HL-60 (cell line): ENCODE results near the gene SYT7.

Experiments
- DNase-seq, 2 experiments: peaks; one replicate each; pipeline ENCODE4 v3.0.0-alpha.2; 2010 to 2020; ENCODE audit warnings: low read depth in 1 of 2, low spot score in 1 of 2
- H3K27ac ChIP-seq: fragments of 250-450 bp; sonication (Bioruptor Pico); replicated peaks from 2 replicates; pipeline ENCODE4 v1.5.1; 2020; ENCODE audit warnings: mild to moderate bottlenecking, moderate library complexity
- H3K27me3 ChIP-seq: fragments of 250-450 bp; sonication (Bioruptor Pico); 2 replicates; pipeline ENCODE4 v1.5.1; 2021; ENCODE audit warnings: mild to moderate bottlenecking, moderate library complexity; ENCODE audit not compliant: insufficient read depth, poor library complexity, severe bottlenecking
- H3K4me3 ChIP-seq: replicated peaks from 2 replicates; pipeline ENCODE4 v1.5.1; 2011; ENCODE audit warnings: mild to moderate bottlenecking, control low read depth, low read length; ENCODE audit not compliant: insufficient read depth
- GABPA ChIP-seq: IDR thresholded peaks from 2 replicates; pipeline ENCODE4 v1.6.1; 2012; ENCODE audit warnings: low read depth
- POLR2AphosphoS5 ChIP-seq: IDR thresholded peaks from 2 replicates; pipeline ENCODE4 v1.6.1; 2012; ENCODE audit warnings: low read depth
- SPI1 ChIP-seq: IDR thresholded peaks from 2 replicates; pipeline ENCODE4 v1.6.1; 2012; ENCODE audit warnings: low read depth, mild to moderate bottlenecking, borderline replicate concordance
- TF ChIP-seq, protein P1 (sequence below): IDR thresholded peaks from 2 replicates; pipeline ENCODE4 v1.6.1; 2012; ENCODE audit warnings: low read depth; ENCODE audit not compliant: insufficient replicate concordance
- TF ChIP-seq, protein P2 (sequence below): IDR thresholded peaks from one replicate; pipeline ENCODE4 v1.5.1; 2011; ENCODE audit warnings: low read length, control low read depth, inconsistent platforms; ENCODE audit not compliant: insufficient read depth

Gene SYT7

DNA sequence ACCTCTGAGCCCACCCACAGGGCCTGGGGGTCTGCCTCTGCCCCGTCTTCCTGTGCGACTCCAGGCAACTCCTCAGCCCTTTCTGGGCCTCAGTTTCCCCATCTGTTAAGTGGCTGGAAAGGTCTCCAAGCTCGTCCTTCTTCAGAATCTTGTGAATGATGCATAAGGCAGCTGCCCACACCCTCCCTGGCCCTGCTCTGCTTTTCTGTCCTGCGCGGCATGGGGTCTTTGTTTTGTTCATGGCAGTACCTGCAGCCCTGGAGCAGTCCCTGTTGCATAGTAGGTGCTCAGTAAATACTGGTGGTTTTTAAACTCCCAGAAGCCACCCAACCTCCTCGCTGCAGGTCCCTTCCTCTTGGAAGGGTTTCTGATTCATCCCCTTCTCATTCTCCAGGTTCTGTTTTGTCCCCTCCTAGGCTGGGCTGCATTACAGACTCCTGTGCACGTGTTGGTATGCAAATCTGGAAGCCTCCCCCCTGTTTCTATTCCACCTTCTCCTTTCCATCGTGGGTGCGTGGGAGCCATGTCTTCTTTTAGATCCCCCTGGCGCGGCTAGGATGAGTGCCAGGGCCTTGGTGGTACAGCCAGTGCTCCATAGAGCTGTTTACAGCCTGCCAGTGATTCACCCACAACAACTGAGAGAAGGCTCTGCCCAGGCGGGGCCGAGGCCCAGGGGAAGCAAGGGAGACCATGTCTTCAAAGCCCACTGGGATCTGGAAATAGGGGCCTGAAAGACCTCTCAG lies 19.3 kb upstream of the SYT7 start:
- TF ChIP-seq, protein P1, sequence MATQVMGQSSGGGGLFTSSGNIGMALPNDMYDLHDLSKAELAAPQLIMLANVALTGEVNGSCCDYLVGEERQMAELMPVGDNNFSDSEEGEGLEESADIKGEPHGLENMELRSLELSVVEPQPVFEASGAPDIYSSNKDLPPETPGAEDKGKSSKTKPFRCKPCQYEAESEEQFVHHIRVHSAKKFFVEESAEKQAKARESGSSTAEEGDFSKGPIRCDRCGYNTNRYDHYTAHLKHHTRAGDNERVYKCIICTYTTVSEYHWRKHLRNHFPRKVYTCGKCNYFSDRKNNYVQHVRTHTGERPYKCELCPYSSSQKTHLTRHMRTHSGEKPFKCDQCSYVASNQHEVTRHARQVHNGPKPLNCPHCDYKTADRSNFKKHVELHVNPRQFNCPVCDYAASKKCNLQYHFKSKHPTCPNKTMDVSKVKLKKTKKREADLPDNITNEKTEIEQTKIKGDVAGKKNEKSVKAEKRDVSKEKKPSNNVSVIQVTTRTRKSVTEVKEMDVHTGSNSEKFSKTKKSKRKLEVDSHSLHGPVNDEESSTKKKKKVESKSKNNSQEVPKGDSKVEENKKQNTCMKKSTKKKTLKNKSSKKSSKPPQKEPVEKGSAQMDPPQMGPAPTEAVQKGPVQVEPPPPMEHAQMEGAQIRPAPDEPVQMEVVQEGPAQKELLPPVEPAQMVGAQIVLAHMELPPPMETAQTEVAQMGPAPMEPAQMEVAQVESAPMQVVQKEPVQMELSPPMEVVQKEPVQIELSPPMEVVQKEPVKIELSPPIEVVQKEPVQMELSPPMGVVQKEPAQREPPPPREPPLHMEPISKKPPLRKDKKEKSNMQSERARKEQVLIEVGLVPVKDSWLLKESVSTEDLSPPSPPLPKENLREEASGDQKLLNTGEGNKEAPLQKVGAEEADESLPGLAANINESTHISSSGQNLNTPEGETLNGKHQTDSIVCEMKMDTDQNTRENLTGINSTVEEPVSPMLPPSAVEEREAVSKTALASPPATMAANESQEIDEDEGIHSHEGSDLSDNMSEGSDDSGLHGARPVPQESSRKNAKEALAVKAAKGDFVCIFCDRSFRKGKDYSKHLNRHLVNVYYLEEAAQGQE: no peak
- TF ChIP-seq POLR2AphosphoS5 (no peak), GABPA (no peak), SPI1 (no peak)
- TF ChIP-seq, protein P2, sequence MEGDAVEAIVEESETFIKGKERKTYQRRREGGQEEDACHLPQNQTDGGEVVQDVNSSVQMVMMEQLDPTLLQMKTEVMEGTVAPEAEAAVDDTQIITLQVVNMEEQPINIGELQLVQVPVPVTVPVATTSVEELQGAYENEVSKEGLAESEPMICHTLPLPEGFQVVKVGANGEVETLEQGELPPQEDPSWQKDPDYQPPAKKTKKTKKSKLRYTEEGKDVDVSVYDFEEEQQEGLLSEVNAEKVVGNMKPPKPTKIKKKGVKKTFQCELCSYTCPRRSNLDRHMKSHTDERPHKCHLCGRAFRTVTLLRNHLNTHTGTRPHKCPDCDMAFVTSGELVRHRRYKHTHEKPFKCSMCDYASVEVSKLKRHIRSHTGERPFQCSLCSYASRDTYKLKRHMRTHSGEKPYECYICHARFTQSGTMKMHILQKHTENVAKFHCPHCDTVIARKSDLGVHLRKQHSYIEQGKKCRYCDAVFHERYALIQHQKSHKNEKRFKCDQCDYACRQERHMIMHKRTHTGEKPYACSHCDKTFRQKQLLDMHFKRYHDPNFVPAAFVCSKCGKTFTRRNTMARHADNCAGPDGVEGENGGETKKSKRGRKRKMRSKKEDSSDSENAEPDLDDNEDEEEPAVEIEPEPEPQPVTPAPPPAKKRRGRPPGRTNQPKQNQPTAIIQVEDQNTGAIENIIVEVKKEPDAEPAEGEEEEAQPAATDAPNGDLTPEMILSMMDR: no peak
- Histone ChIP-seq H3K27me3 (peaks cover 10% of the 10 kb centered on the region), H3K4me3 (no peak overlapping the region), H3K27ac (no peak overlapping the region)
- no peak for DNase-seq

DNA sequence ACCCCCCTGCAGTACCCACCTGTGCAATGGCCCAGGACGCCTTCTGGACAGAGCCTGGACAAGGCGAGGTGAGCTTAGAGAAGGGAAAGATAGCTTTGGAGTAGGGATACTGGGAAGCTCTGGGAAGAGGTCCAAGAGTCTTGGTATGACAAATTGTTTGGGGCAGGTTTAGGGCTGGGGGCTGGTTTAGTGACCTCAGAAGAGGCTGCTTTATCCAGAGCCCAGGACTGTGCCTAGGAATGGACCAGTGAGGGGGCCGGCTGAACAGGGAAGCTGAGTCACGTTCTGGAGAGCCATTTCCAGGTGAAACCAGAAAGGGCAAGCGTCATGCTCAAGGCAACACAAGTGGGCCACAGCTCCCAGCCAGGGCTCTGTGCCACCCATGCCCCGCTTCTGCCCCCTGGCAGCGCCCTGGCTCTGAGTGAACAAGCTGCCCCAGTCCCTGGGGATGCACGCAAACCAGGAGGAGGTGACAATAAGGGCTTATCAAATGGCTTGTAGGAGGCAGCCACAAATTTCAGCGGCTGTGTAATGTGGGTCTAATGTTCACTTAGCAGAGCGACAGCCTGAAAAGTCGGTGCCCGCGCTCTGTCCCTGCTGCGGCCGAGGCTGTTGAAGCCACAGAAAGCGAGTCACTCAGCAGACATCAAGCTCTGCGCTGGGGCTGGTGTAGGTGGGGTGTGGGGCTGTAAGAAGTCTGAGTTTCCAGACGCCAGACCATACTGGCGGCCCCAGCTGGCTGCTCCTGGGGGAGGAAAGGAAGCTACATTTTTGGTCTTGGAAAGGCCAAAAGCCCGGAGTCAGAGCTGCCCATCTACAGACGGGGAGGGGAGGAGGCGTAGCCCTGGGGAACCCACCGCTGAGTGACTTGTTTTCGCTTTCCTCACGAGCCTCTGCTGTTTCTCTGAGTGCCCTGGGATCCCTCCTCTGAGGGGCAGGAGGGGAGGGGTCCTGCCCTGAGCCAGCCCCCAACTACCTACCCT lies 18.3 kb upstream of the SYT7 start:
- Histone ChIP-seq H3K27me3 (peaks cover 10% of the 10 kb centered on the region), H3K27ac (no peak overlapping the region), H3K4me3 (no peak overlapping the region)
- TF ChIP-seq, protein P1: no peak
- TF ChIP-seq SPI1 (no peak), GABPA (no peak), POLR2AphosphoS5 (no peak)
- TF ChIP-seq, protein P2: no peak
- no peak for DNase-seq

DNA sequence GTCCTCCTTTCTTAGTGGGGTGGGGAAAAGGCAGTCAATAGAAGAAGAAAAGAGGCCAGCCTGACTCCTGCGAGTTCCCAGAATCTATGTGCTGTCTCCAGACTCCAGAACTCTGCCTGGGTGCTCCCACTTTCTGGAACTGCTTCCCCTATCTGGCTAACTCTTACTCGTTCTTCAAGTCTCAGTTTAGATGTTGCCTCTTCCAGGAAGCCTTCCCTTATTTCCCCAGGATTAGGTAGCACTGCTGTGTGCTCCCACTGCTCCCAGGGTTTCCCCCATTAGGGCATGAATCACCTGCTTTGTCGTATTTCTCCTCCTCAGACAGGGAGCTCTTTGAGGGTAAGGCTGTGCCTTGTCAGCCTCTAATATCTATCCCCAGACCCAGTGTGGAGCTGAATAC lies 17.5 kb upstream of the SYT7 start:
- Histone ChIP-seq H3K27me3 (peaks cover 10% of the 10 kb centered on the region), H3K27ac (no peak overlapping the region), H3K4me3 (no peak overlapping the region)
- no peak for DNase-seq
- TF ChIP-seq GABPA: no peak
- TF ChIP-seq POLR2AphosphoS5: no peak
- no peak for TF ChIP-seq SPI1

DNA sequence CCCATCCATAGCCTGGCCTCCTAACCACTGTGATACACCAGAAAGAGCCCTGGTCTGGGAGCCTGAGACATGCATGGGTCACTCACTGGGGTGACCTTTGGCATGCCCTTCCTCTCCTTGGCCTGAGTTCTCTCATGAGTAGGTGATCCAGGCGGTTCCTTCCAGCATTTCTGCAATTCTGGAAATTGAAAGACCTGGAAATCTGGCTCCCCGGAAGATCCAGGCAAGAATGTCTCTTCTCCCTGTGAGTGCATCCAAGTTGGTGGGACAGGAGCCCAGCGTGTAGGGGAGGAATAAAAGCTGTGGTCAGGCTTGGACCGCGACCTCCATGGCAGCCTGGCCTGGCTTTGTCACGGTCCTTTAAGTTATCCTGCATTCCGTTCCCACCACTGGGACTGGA lies 16.1 kb upstream of the SYT7 start:
- peaks cover 10% of the 10 kb centered on the region for H3K27me3 ChIP-seq

More for the DNA sequence above, 16.1 kb upstream of the SYT7 start:
- H3K27ac ChIP-seq: no peak overlapping the region
- TF ChIP-seq GABPA (no peak), SPI1 (no peak), POLR2AphosphoS5 (no peak)
- TF ChIP-seq, protein P1: no peak
- TF ChIP-seq, protein P2: no peak
- DNase-seq: no peak
- H3K4me3 ChIP-seq: no peak overlapping the region
